ENCODE results near the gene THSD4. TPM values are rescaled to one million over a fixed set of nuclear protein-coding genes. Genes with fewer than 3 reads are reported as not detected.
A peak's percentile ranks its signal among the peaks of the same experiment; 100 is the strongest.

The THSD4 gene
- total RNA-seq, 6 donors from 2014 or later, result 16.8 to 39.7 (median 21.7) TPM

DNA sequence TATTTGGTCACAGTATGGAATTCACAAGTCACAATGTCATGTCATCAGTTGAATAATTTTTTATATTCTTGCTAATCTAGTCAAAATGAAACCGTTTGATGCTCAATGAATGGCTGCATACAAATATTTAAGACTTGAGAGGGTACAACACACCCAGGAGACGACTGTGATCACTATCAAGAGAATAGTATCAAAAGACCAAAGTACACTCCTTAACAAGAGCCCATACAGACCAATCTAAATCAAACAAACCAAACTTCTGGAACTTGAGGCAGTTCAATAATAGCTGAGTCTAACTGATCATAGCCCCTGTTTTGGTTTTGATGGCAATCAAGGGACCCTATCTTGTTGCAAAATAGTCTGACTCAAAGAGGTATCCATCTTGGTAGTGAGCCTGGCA is 265.1 kb downstream of the THSD4 start:
- H3K27ac ChIP-seq, result no peak overlapping the region
- TF ChIP-seq, protein P1, sequence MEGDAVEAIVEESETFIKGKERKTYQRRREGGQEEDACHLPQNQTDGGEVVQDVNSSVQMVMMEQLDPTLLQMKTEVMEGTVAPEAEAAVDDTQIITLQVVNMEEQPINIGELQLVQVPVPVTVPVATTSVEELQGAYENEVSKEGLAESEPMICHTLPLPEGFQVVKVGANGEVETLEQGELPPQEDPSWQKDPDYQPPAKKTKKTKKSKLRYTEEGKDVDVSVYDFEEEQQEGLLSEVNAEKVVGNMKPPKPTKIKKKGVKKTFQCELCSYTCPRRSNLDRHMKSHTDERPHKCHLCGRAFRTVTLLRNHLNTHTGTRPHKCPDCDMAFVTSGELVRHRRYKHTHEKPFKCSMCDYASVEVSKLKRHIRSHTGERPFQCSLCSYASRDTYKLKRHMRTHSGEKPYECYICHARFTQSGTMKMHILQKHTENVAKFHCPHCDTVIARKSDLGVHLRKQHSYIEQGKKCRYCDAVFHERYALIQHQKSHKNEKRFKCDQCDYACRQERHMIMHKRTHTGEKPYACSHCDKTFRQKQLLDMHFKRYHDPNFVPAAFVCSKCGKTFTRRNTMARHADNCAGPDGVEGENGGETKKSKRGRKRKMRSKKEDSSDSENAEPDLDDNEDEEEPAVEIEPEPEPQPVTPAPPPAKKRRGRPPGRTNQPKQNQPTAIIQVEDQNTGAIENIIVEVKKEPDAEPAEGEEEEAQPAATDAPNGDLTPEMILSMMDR (IDR thresholded peaks at IDR 0.05), result no peak
- TF ChIP-seq EP300 (IDR thresholded peaks at IDR 0.05) (no peak), POLR2A (IDR thresholded peaks at IDR 0.05) (no peak), POLR2AphosphoS5 (IDR thresholded peaks at IDR 0.05) (no peak)
- H3K4me3 ChIP-seq, result no peak overlapping the region
- no peaks in the 10 kb centered on the region for H3K9me3 ChIP-seq
- H3K36me3 ChIP-seq, result no peaks in the 10 kb centered on the region
- no peak for DNase-seq
- 41 to 87% methylated on average over 2 of the region's 2 CpGs for WGBS, 2 donors
- H3K4me1 ChIP-seq, result peaks cover 4 to 12% (median 9%) of the 10 kb centered on the region in 4 donors
- no peaks in the 10 kb centered on the region for H3K27me3 ChIP-seq
- no peak for ATAC-seq (ENCODE audit: low FRiP score in 2 of 2)

DNA sequence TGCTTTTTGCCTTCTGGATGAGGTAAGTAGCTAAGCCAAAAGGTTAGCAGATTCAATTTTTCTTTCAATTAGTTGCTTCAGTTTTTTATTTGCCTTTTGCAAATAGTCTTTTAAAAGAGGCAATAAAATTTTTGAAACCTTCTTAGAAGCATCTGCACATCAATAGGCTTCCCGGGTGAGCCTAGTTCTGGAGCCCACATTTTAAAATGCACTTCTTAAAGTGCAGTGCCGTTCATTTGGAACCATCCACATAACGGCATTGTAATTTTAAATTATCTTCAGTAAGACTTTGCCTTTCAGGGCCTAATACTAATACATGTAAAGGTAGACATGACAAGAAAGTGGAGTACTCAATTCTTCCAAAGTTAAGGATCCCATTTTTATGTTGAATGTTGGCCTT is 269.2 kb downstream of the THSD4 start:
- H3K36me3 ChIP-seq, result no peaks in the 10 kb centered on the region
- 88 to 90% methylated on average over 3 of the region's 3 CpGs for WGBS, 2 donors
- H3K27ac ChIP-seq, result peak overlapping the region in 1 of 4 donors; percentile 45
- no peak overlapping the region for H3K4me3 ChIP-seq
- no peak for TF ChIP-seq EP300 (IDR thresholded peaks at IDR 0.05)
- TF ChIP-seq, protein P1 (IDR thresholded peaks at IDR 0.05), result no peak
- TF ChIP-seq POLR2A (IDR thresholded peaks at IDR 0.05), result no peak
- TF ChIP-seq POLR2AphosphoS5 (IDR thresholded peaks at IDR 0.05), result no peak
- peaks cover 18 to 27% (median 20%) of the 10 kb centered on the region in 4 donors for H3K4me1 ChIP-seq
- DNase-seq, result no peak
- no peaks in the 10 kb centered on the region for H3K27me3 ChIP-seq
- H3K9me3 ChIP-seq, result no peaks in the 10 kb centered on the region
- no peak for ATAC-seq (ENCODE audit: low FRiP score in 2 of 2)

DNA sequence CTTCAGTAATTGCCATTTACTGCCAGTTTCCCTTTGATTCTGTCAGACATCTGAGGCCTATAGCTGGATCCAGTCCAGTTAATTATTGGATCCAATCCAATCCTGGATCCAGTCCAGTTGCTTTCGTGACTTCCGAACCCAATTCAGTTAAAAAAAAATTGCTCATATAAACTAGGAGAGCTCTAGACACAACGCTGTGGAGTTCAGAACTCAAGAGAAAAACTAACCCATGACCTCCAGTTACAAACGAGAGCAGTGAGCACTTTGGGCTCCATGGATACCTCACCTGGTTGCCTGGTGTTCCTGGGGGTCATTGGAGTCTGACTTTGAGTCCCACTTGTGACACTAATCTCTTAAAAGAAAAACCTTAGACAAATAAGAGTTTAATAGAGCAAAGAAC is 269.8 kb downstream of the THSD4 start:
- no peak overlapping the region for H3K4me3 ChIP-seq
- ATAC-seq (ENCODE audit: low FRiP score in 2 of 2) (no peak), DNase-seq (no peak)
- WGBS, 2 donors, result 22 to 26% methylated on average over 4 of the region's 4 CpGs
- H3K27me3 ChIP-seq, result no peaks in the 10 kb centered on the region
- peaks cover 18 to 27% (median 20%) of the 10 kb centered on the region in 4 donors for H3K4me1 ChIP-seq
- H3K27ac ChIP-seq, result peak overlapping the region in 3 of 4 donors; percentile 32 to 53 (median 45)
- H3K36me3 ChIP-seq, result no peaks in the 10 kb centered on the region
- TF ChIP-seq EP300 (IDR thresholded peaks at IDR 0.05) (no peak), POLR2A (IDR thresholded peaks at IDR 0.05) (no peak), POLR2AphosphoS5 (IDR thresholded peaks at IDR 0.05) (no peak)
- TF ChIP-seq, protein P1 (IDR thresholded peaks at IDR 0.05), result no peak
- H3K9me3 ChIP-seq, result no peaks in the 10 kb centered on the region

DNA sequence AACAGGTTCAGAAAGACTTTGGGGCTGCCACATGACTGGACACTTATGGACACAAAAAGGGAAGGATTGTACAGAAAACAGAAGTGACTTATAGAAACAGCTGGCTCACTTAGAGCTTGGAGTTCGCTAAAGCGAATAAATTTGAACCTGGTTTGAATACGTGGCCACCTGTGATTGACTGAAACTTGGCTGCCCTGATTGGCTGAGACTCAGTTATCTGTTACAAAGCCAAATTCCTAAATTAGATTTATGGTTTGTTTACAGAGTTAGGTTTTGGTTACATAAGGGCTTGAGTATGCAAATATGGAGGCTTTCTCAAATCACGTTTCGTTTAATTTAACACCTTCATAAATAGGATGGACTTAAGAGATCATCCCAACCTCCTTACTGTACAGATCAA is 270.2 kb downstream of the THSD4 start:
- H3K4me3 ChIP-seq, result no peak overlapping the region
- no peaks in the 10 kb centered on the region for H3K36me3 ChIP-seq
- TF ChIP-seq POLR2A (IDR thresholded peaks at IDR 0.05) (no peak), POLR2AphosphoS5 (IDR thresholded peaks at IDR 0.05) (no peak), EP300 (IDR thresholded peaks at IDR 0.05) (no peak)
- TF ChIP-seq, protein P1 (IDR thresholded peaks at IDR 0.05), result no peak
- no peaks in the 10 kb centered on the region for H3K27me3 ChIP-seq
- H3K4me1 ChIP-seq, result peaks cover 18 to 27% (median 20%) of the 10 kb centered on the region in 4 donors
- 33% methylated on average over 4 of the region's 5 CpGs for WGBS, 2 donors
- no peaks in the 10 kb centered on the region for H3K9me3 ChIP-seq
- peak overlapping the region in 3 of 4 donors; percentile 32 to 53 (median 45) for H3K27ac ChIP-seq
- ATAC-seq (ENCODE audit: low FRiP score in 2 of 2) (no peak), DNase-seq (no peak)

DNA sequence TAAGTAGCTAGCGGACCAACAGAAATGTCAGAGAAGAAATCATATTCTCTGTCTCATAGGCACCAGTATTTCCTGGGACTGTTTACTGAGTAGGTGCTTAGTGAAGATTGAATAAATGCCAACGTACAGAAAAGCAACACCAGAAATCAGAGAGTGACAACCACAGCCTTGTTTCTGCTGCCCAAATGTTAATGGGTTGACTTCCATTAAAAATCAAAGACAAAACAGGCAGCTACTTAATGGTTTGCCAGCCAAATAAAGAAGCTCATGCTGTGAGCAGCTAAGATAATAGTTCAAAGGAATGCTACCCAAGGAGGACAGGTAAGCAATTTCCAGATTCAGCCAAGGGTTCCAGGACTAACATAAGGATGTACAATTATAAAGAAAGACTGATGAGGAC is 270.7 kb downstream of the THSD4 start:
- WGBS, 2 donors, result 59 to 64% methylated on average over 2 of the region's 2 CpGs
- Histone ChIP-seq H3K4me3 (no peak overlapping the region), H3K36me3 (no peaks in the 10 kb centered on the region), H3K27ac (no peak overlapping the region), H3K9me3 (no peaks in the 10 kb centered on the region), H3K4me1 (peaks cover 18 to 27% (median 20%) of the 10 kb centered on the region in 4 donors), H3K27me3 (no peaks in the 10 kb centered on the region)
- TF ChIP-seq POLR2A (IDR thresholded peaks at IDR 0.05) (no peak), EP300 (IDR thresholded peaks at IDR 0.05) (no peak), POLR2AphosphoS5 (IDR thresholded peaks at IDR 0.05) (no peak)
- TF ChIP-seq, protein P1 (IDR thresholded peaks at IDR 0.05), result no peak
- DNase-seq, result no peak
- no peak for ATAC-seq (ENCODE audit: low FRiP score in 2 of 2)

Measured in upper lobe of left lung (tissue), 6 donors.